ENCODE data around the gene ZDHHC23. TPM values are rescaled to one million over a fixed set of nuclear protein-coding genes. Genes with fewer than 3 reads are reported as not detected.

ZDHHC23 gene, protein sequence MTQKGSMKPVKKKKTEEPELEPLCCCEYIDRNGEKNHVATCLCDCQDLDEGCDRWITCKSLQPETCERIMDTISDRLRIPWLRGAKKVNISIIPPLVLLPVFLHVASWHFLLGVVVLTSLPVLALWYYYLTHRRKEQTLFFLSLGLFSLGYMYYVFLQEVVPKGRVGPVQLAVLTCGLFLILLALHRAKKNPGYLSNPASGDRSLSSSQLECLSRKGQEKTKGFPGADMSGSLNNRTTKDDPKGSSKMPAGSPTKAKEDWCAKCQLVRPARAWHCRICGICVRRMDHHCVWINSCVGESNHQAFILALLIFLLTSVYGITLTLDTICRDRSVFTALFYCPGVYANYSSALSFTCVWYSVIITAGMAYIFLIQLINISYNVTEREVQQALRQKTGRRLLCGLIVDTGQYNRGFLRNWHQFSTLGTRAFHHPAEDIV
- total RNA-seq, result 12.2 TPM

DNA sequence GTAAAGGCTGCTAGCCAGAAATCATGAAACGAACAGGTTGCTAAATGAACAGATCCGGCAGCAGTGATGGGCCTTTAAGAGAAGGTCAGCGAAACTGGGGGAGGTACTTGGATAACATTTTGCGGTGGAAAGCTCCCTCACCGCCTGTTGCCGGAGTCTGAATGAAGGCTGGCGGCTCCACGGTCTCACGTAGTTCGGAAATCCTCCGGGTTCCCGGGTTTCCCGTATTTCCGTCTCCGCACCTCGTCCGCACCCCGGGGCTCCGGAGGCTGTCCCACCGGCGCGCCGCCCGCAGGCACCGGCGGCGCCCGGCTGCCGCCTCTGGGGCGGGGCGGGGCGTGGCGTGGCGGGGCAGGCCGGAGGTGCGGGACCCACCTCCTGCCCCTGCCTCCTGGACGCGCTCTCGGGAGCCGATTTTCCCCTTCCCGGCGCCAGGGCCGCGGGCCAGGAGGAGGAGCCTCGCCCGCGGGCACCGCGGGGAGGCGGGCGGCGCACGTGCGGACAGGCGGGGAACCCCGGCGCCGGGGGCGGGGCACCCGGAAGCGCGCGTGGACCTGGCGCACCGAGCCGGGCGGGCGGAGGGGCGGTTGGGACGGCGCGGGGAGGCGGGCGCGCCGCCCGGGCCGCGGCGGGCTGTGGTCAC, at the start of gene ZDHHC23:
Gene ZDHHC23 (plus strand): TSS at position 642 of the 643 bp plus-strand sequence. CDS start 790 bp downstream, outside the sequence.
- peak; percentile 38 for DNase-seq

DNA sequence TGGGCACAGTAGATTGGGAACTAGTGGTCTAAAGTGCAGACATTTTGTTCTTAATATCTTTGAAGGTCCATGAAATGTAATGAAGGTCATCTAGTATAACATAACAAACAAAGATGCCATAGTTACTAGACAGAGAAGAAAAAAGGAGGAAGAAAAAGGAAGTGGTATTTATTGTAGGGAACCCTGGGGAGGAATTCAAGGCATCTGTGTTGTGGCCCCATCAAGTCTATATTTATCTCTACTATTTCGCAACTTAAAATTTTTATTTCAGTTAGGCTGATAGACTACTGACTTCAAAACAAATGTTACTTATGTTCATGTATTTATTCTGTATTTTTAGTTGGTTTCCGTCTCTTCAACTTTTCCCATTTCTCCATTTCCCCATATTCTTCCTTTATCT, 48.9 kb upstream of the ZDHHC23 start:
- DNase-seq, result no peak

DNA sequence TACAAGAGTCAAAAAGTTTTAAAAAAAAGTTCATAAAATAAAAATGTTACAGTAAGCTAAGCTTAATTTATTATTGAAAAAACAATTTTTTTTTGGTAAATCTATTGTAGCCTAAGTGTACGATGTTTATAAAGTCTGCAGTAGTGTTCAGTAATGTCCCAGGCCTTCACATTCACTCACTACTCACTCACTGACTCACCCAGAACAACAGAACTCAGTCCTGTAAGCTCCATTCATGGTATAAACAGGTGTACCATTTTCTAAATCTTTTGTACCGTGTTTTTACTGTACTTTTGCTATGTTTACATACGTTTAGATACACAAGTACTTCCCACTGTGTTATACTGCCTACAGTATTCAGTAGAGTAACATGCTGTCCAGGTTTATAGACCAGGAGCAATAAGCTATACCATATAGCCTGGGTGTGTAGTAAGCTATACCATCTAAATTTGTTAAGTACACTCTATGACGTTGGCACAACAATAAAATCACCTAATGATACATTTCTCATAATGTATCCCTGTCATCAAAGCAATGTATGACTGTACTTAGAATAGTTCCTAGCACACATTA, 41.2 kb upstream of the ZDHHC23 start:
- DNase-seq, result no peak

DNA sequence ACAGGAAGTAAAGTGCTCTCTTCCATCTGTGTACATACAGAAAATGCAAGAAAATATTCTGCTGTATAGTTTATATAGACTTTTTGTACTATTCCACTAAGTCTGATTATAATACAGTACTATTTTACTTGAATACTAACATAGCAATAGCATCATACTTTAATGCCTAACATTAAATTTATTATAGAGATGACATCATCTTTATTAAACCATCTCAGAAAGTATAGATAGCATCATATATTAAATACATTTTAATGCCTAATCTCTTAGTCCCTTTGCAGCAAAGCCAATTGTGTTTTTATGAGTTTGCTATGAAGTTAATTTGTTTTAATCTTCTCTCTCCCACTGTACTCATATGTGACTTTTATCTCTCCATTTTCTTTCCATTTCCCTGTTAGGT, 39.7 kb upstream of the ZDHHC23 start:
- DNase-seq, result no peak

DNA sequence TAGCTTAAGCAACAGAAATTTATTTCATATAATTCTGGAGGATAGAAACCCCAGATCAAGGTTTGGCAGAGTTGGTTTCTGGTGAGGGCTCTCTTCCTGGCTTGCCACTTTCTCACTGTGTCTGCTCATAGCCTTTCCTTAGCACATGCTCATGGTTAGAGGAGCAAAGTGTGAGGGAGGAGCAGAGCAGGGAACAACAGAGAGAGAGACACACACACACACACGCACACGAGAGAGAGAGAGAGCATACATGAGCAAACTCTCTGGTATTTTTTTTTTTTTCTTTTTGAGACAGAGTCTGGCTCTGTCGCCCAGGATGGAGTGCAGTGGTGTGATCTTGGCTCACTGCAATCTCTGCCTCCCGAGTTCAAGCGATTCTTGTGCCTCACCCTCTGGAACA, 36.8 kb upstream of the ZDHHC23 start:
- DNase-seq, result no peak

DNA sequence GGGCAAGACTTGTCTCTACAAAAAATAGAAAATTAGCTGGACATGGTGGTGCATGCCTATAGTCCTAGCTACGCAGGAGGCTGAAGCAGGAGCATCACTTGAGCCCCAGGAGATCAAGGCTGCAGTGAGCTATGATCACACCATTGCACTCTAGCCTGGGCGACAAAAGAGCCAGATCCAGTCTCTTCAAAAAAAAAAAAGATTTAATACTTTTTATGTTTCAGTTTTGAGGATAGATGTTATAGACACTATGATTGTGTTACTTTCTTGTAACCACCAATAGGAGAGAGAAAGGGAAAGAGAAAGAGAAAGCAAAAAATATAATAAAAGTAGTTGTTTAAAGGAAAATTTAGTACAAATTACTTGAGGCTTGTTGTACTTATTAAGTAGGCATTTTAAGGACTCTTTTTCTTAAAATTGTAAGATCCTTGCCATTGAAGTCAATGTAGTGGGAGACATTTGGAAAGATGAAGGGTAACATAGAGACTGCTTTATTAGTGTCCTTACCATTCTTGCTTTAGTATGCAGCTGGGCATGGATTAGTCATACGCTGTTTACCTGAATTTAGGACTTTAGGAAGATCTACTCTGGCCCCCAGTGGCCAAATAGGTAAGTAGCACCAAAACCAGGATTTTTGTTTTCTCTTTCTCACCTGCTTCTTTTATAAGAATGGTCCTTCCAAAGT, 35.1 kb upstream of the ZDHHC23 start:
- DNase-seq, result no peak

DNA sequence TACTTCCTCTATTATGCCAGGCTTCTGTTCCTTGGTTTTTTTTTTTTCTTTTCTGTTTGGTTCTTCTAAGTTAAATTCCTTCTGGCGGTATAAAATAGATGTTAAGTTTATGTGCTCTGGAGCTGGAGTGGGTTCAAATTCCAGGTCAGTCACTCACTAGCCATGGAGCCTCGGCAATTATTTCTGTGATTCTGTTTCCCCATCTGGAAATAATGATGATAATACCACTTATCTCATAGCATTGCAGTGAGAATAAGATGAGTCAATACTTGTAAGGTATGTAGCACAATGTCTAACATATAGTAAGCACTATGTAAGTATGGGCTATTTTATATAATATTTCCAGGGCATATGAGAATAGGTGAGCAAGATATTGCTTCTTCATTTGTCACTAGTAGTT, 33.2 kb upstream of the ZDHHC23 start:
- DNase-seq, result no peak

DNA sequence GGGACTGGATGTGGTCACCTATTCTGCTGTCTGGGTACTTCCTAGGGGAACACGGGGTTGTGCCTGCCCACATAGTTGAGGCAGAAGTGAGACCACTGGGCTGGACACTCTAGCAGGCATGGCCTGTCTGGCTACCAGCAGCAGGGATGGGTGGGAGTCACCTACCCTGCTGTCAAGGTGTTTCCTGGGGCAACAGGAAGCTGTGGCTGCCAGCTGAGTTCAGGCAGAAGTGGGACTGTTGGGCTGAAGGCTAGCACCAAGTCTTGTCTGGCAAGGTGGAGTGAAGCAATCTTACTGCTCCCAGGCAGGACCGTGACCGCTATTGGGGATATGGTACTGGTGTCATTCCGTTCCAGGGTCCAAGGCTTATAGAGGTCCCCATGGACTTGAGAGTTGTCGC, 20.3 kb upstream of the ZDHHC23 start:
- no peak for DNase-seq

DNA sequence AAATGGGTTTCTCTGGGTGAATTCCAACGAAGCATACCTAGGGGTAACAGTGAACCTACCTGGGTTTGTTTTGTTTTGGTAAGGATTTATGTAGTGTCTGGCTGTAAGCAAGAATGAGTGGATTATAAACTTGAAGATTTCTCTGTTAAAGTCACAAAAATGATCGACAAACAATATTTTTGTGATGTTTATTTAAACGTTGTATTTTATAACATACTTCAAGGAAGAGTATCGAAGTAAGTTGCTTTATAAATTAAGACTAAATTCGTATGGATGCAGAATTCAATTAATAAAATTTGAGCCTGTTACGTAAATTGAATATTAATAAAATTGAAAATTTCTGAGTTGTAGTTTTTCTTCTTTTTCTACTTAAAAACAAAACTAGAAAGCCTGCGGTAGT, 982 bp upstream of the ZDHHC23 start:
- DNase-seq, result no peak

DNA sequence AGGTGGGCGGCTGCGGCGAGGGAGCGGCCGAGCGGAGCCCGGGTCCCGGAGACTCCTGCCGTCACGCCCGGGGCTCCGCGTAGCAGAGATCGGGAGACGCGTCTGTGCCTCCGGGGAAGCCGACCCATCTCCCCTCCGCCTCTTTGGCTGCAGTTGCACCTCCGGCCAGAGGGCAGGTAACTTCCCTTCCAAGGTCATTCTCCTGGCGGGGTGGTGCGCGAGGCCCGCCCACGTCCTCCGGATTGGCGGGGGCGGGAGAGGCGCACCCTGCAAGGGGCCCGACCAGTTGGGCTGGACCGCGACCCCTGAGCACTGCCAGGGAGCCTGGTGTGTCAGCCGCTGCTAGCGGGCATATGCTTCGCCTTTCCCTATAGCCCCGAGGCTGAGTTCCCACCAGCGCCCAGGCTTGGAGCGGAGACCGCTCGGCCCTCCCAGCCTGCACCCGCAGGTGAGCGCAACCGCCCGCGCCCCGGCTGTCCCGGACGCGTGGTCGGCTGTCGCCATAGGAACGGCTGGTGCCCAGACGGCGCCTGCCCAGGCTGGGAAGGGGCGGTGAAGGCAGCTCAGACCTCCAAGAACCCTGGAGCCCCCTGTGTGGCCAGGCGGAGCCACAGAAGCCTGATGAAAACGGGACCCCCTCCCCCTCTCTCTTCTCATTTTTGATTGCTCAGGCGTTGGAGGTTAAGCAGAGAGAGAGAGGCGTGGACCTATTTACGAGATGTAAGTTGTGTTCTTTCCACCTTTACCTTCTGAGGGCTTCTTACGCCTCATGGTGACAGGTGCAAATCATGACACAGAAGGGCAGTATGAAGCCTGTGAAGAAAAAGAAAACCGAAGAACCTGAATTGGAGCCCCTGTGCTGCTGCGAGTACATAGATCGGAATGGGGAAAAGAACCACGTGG, 453 bp downstream of the ZDHHC23 start:
- peak; percentile 10 for DNase-seq

DNA sequence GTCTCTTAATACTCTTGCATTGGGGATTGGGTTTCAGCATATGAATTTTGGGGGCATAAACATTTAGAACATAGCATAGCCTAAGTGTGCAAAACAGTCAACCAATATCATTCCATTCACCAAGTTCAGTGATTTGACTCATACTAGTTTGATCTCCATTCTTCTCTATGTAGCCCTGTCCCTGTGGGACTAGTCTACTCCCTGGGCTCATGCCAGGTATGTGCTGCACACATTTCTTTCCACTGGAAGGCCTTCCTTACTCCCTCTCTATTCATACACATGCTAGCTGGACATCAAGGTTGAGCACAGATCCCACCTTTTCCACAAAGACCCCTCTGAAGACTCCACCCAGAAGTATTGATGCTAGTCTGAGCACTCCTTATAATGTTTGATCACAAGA, 5.1 kb downstream of the ZDHHC23 start:
- DNase-seq, result no peak

DNA sequence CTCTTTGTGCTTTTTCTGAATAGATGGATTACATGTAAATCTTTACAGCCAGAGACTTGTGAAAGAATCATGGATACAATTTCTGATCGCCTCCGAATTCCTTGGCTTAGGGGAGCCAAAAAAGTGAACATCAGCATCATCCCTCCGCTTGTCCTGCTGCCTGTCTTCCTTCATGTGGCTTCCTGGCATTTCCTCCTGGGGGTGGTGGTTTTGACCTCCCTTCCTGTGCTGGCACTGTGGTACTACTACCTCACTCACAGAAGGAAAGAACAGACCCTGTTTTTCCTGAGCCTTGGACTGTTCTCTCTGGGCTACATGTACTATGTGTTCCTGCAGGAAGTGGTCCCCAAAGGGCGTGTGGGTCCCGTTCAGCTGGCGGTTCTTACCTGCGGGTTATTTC, 5.9 kb downstream of the ZDHHC23 start:
- DNase-seq, result no peak

DNA sequence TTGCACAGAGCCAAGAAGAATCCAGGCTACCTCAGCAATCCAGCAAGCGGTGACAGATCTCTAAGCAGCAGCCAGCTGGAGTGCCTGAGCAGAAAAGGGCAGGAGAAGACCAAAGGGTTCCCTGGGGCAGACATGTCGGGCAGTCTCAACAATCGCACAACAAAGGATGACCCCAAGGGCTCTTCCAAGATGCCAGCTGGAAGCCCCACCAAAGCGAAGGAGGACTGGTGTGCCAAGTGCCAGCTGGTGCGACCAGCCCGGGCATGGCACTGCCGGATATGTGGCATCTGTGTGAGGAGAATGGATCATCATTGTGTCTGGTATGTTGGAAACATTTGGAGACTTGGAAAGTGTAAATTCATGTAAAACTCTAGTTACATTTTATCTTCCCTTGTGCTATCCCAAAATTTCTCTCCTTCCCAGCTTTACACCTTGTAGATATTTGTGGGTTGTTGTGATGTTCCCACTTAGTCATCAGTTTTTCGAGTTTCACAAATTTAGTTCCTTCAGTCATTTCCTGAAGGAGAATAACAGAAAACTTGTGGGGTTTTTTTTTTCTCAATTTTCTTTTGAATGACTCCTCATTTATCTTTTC, 6.4 kb downstream of the ZDHHC23 start:
- peak; percentile 24 for DNase-seq

DNA sequence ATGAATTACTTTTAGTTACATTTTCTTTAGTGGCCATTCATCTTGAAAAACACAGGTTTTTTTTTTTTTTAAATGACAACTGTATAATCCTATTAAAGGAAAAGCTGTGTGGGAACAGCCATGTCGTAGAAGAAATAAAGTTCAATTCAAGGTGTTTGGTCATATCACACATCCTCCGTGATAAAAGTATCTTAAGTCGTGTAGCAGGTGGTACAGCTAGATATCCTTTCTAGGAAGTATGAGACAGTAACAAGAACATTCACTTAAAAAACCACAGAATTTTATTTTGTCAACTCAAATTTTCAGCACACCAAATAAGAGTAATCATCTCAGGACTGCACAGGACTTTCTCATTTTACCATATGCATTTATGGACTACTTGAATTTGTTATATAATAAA, 16.1 kb downstream of the ZDHHC23 start:
- no peak for DNase-seq

DNA sequence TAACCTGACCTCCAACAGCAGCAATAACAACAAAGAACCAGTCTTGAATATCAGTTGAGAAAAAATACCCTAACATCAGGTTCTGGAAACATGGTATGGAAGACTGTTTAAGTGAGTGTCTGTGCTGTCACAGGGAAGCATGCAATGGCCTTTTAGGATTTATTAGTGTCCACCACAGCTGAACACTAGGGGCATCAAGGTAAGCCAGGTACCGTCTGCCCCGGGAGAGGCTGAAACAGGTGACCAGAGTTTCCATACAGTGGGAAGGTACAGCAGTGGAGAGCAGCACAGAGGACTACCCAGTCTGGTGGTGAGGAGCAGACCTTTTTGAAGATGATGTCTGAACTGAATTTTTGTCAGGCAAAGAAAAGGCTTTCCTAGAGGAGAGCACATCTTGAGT, 18.4 kb downstream of the ZDHHC23 start:
- no peak for DNase-seq

DNA sequence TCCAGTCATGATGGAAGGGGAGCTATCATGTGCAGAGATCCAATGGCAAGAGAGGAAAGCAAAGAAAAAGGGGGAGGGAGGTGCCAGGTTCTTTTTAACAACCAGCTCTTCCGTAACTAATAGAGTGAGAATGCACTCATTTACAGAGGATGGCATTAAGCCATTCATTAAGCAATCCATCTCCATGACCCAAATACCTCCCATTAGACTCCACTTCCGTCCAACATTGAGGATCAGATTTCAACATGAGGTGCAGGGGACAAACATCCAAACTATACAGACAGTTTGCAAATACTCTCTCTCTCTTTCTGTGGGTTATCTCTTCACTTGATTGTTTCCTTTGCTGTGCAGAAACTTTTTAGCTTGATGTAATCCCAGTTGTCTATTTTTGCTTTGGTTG, 21.2 kb downstream of the ZDHHC23 start:
- no peak for DNase-seq

DNA sequence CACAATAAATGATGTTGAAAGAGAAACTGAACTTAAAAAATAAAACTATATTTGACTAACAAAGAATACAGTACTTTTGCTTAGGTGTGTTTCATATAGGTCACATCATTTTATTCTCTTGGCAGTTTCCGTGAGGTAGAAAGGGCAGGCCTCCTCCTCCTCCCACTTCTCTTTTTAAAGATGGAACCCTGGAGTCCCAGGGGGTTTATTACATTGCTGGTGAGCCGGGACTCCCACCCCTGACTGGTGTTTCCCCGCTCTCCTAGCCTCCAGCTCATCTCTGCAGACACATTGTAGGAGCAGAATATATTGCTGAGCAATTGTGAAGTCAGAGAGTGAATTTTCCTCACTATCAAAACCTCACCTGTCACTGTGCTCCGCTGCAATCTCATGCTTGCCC, 30.0 kb downstream of the ZDHHC23 start:
- no peak for DNase-seq

DNA sequence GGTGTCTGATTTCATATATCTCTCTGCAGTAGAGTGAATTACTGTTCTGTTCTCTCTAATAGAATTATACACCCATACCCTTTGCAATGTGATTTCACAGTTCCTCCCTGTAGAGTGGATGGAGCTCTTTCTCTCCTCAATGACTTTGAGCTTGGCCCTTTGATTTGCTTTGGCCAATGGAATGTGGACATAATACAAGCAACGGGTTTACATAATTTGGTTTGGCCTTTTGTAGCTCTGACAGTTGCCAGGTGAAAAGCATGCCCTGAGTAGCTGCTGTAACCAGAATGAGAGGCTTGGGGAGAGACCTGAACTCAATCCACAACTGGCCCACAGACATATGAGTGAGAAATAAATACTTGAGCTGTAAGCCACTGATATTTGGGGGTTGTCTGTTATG, 32.1 kb downstream of the ZDHHC23 start:
- DNase-seq, result no peak

DNA sequence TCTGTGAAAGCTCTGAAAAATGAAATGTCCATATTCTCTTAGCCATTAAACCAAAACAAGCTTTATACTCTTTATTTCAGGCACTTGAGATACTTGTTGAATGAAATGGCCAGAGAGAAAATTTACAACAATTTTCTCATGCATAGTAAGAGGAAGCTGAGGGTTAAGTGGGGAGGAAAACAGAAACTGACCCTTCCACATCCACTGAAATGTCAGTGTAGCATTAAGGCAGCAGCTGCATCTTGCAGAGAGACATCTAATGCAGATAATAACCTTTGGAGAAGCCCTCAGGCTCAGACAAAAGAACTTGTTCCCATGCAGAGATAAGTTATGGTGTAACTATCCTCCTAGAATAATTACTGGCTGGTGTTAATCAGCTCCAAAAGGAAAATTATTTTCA, 34.0 kb downstream of the ZDHHC23 start:
- no peak for DNase-seq

DNA sequence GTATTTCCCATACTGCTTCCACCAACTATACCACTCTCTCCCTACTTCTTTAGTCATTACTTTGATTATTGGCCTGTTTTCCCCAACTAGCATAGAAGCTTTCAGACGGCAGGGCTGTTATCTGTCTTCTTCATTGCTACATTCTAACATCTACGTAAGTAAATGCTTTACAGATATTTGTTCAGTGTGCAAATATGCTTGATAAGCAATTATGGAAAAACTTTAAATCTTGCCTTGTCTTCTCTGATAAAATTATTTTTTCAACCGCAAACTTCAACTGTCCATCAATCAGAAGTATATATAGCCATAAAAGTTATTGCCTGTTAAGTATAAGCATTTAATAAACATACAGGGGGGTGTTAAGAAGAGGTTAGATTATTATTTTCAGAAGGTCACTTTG, 35.7 kb downstream of the ZDHHC23 start:
- no peak for DNase-seq

DNA sequence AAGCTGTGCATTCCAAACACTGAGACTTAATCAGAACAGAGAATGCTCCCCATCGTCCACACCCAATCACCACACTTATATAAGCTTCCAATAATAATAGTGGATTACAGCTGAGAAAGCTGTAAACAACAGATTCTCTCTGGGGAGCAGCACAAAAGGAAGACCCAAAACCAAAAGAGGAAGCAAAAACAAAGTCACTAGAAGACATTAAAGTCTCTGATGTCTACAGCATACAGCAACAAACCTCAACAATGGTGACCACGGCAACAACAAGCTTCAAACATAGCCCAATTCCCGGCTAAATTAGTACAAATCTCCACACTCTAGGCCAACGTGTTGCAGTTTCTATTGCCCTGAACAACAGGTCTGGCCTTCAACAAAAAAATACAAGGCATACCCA, 37.7 kb downstream of the ZDHHC23 start:
- no peak for DNase-seq

DNA sequence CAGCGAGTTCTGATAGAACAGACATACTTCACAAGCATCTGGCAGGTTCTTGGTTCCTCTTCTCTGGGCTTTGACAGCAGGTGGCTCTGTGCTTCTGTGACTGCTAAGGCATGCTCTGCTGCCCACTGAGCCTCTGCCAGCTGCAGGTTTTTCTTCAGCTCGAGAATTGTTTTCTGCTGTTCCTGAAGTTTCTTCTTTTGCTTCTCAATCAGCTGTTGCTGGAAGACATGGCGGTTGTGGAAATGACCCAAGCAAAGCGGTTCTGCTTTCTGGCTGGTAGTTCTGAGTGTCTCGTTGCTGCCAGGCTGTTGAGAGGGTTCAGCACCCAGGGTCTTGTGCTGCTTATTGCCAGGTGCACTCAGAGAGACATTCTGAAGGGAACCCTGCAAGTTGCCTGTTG, 57.7 kb downstream of the ZDHHC23 start:
- DNase-seq, result no peak

Measured in occipital lobe (tissue), 2 donors.